NT2/D1 (cell line): ENCODE data around the gene UTF1.
"Not testable (repeated sequence)": the region's sequence is repeated elsewhere in the genome, so short reads cannot be mapped to it uniquely, and the experiment has no call there.

Source experiments
- SUZ12 ChIP-seq: IDR thresholded peaks from 2 replicates; pipeline ENCODE4 v1.6.1; 2011; ENCODE audit not compliant: insufficient read length, insufficient read depth; ENCODE audit errors: extremely low read depth
- YY1 ChIP-seq: IDR thresholded peaks from 2 replicates; pipeline ENCODE4 v1.6.1; 2011; ENCODE audit not compliant: insufficient read length, insufficient read depth
- ZNF274 ChIP-seq: IDR thresholded peaks from 2 replicates; pipeline ENCODE4 v1.6.1; 2011; ENCODE audit warnings: mild to moderate bottlenecking, low read depth, low read length

DNA sequence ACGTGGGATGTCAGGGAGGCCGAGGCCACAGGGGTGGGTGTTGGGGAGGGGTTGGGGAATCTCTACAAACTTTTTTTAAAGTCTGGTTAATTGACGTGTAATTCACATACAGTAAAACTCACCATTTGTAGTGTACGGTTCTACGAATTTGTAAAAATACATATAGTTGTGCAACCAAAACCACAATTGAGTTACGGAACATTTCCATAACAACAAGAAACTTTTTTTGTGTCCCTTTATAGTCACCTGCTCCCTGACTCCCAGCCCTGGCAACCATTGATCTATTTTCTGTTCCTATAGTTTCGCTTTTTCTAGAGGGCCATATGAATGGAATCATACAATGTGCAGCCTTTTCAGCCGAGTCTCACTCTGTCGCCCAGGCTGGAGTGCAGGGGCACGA lies 4.8 kb downstream of the UTF1 start:
- not testable (repeated sequence) for TF ChIP-seq YY1, SUZ12, ZNF274
